NCI-H774 (cell line): ENCODE results near the gene CHCHD1.
"Not testable (repeated sequence)": the region's sequence is repeated elsewhere in the genome, so short reads cannot be mapped to it uniquely, and the experiment has no call there.

ENCODE experiments used
- DNase-seq: peaks from one replicate; lab custom pipeline; 2025; lab: John Stamatoyannopoulos, UW

CHCHD1 gene

GRCh38 chr10:73813333-73813732 lies 31.5 kb downstream of the CHCHD1 start:
- DNase-seq = no peak

- no peak for DNase-seq
Measured at GRCh38 chr10:73814276-73814895, 32.5 kb downstream of the CHCHD1 start.

GRCh38 chr10:73814896-73815718 lies 33.3 kb downstream of the CHCHD1 start:
- no peak for DNase-seq

GRCh38 chr10:73815719-73816030 lies 33.8 kb downstream of the CHCHD1 start:
- DNase-seq = no peak

- DNase-seq = no peak
Measured at GRCh38 chr10:73816917-73817729, 35.3 kb downstream of the CHCHD1 start.

GRCh38 chr10:73817826-73818225 lies 36.0 kb downstream of the CHCHD1 start:
- no peak for DNase-seq

- no peak for DNase-seq
Measured at GRCh38 chr10:73818402-73818801, 36.6 kb downstream of the CHCHD1 start.

- DNase-seq = no peak
Measured at GRCh38 chr10:73819081-73819480, 37.2 kb downstream of the CHCHD1 start.

- DNase-seq = no peak
Measured at GRCh38 chr10:73819513-73820093, 37.8 kb downstream of the CHCHD1 start.

GRCh38 chr10:73823391-73823790 lies 41.5 kb downstream of the CHCHD1 start:
- DNase-seq = no peak

GRCh38 chr10:73824146-73824725 lies 42.4 kb downstream of the CHCHD1 start:
- no peak for DNase-seq

GRCh38 chr10:73827346-73828089 lies 45.7 kb downstream of the CHCHD1 start:
- no peak for DNase-seq

GRCh38 chr10:73828161-73828560 lies 46.3 kb downstream of the CHCHD1 start:
- DNase-seq = no peak

GRCh38 chr10:73829090-73829489 lies 47.2 kb downstream of the CHCHD1 start:
- not testable (repeated sequence) for DNase-seq
